GM21576 (cell line): Measurements from ENCODE around the gene SLC5A7.

ENCODE experiments used
- ATAC-seq: cut with Tn5 transposase; IDR thresholded peaks from one replicate; pipeline ENCODE4 v1.9.1; 2021; ENCODE audit warnings: mild to moderate bottlenecking, moderate library complexity; ENCODE audit not compliant: unreplicated experiment

The SLC5A7 gene

DNA sequence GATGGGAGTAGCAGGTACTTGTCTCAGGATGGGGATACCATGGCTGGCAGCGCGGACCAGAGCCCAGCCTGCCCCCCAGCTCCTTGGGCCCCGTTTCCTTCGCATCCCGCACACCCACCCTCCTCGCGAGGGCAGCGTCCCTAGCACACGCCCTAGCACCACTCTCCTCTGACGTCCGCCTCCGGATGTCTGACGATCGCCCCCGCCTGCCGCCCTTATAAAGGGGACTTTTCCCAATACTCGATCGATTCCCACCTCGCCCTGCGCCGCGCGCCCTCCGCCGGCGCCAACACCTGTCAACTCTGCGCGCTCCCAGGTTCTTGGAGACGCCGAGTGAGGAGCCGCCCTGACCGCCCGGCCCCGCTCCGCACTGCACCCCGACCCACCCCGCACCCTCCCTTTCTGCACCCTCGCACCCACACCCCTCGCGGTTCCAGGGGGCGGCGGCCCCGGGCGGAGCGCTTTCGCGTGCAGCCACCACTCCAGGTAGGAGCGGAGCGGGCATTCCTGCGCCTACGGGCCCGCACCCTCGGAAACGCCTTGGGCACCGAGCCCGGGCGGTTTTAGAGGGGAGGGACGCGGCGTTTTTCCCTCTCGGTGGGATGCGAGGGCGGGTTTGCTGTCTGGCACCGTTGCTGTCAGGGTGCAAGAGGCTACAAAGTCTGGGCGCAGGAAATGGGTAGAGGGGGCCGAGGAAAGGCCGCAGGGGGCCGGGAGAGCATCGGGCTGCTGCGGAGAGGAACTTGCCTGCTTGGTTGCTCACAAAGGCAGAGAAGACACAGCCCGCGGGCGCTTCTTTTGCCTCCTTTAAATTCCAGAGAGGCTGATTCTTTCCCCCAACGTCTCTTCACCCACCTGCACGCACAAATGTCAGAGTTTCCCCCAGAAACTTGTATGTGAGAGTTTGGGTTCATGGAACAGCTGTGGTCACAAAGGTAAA, at the start of gene SLC5A7:
Gene SLC5A7, plus strand, starts transcription at position 247 of the 940 bp plus-strand sequence. CDS start 1,632 bp downstream, outside the sequence.
- no peak for ATAC-seq

DNA sequence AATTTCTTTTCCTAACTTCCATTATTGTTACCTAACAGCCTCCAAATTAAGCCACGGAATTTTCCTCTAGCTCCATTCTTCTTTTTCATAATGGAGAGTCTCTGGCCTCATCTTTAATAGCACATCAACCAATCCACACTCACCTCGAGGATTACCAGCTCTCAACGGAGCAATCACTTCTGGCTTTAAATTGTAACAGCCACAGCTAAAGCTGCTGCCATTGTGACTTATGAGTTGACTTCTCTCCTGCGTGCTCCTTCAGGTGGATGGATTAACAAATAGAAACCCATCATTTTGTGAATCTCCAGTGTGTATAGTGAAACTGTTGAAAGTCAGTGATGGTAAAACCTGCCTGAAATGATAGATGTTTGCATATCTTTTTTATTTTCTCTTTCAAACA, 24.9 kb upstream of the SLC5A7 start:
- ATAC-seq = no peak

DNA sequence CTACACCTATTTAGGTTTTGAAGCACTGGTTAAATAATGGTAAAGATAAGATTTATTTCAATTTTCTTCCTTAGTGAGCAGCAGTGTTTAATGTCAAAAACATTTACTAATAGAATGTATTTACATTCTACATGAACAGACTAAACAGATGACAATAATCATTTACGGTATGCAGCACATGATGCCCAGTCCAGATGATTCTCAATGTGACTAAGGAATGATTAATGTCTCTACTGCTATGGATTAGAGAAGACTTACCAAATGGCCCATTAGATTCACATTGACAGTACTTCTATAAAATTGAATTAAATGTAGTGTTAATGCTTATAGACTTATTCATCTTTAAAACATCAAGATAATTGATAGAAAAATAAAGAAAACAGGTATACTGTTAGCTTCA, 22.1 kb upstream of the SLC5A7 start:
- no peak for ATAC-seq

DNA sequence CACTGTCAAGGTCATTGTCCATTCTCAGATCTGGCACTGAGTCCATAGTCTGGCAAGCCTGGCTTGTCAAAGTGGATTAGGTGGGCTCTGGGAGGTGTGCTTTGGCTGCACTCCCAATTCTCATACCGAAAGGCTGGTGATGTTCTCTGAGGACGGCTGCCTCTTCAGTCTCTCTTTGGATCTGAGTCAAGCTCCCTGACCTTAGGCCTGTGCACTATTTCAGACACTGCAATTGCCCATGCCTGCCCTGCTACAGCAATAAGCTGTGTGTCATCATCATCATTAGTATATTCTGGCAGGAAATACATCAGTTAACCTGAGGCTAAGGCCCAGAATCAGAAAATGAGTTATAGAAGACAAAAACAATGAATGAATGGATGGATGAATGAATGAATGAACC, 1.6 kb upstream of the SLC5A7 start:
- ATAC-seq = no peak

DNA sequence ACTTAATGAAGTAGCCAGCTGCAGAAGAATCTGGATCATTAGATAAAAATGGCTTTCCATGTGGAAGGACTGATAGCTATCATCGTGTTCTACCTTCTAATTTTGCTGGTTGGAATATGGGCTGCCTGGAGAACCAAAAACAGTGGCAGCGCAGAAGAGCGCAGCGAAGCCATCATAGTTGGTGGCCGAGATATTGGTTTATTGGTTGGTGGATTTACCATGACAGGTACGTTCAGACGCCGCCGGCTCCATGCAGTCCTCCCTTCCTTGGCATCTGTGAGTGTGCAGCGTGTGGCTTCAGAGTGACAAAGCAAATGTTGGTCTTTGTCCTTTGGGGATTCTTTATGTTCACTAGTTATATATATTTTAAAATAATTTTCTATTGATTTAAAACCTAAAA, 1.8 kb downstream of the SLC5A7 start:
- no peak for ATAC-seq

DNA sequence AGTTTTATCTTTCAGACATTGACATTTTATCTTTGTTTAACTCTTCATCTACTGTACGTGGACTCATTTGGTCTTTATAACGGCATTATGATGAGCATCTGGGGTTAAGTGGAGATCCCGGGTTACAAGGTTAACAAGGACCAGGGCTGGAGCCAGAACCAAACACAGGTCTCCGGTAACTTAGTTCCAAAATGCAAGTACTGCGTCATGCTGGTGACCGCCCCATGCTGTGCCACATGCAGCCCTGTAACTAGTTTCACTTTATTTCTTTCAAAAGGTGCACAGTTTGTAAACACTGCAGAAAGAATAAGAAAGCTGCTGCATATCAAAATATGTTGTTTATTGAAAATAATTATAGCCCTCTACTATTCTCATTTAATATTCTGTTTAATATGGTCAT, 3.1 kb downstream of the SLC5A7 start:
- no peak for ATAC-seq

DNA sequence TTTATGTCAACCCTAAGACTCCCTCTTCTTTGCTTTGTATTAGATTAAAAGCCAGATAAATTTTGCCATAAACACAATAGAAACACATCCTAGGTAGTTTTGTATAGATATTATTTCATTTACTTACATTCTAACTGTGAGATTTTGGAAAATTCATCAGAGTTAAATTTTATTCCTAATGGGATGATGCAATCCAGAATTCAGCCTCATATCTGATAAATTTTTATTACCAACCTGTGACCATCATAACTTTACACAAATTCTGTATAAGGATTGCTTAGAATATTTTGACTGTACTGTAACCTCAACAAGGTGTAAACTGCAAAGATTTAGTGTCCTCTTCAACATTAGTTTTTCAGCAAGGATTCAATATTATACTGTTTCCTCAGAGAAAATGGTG, 4.4 kb downstream of the SLC5A7 start:
- ATAC-seq = no peak

DNA sequence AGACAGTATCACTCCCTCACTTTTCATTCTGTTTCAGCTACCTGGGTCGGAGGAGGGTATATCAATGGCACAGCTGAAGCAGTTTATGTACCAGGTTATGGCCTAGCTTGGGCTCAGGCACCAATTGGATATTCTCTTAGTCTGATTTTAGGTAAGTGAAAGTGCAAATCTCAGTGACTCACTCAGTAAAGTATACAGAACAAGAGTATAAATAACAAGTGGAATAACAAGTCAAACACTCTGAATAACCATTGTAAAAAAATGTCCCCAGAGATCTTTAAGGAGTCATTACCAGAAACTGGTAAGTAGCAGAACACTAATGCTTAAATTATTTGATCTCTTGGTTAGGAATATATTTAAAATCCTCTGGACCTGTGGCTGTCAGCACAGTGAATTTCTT, 5.7 kb downstream of the SLC5A7 start:
- ATAC-seq = no peak

DNA sequence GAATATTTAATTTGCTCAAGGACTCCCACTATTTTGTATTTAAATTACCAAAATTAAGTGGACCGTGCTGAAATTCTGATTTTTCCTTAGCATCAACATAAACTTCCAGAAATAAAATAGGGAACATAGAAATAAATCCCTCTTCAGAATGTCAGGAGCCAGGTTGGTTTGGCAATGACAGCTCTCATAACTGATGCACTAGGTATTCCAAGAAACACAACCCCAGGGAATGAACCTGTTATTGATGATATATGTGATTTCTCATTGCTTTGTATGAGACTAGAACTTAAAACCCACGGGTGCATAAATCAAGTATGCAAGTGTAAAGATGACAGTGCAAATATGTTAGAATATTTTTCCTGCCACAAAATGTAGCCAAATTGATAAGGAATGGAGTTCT, 12.8 kb downstream of the SLC5A7 start:
- ATAC-seq = no peak

DNA sequence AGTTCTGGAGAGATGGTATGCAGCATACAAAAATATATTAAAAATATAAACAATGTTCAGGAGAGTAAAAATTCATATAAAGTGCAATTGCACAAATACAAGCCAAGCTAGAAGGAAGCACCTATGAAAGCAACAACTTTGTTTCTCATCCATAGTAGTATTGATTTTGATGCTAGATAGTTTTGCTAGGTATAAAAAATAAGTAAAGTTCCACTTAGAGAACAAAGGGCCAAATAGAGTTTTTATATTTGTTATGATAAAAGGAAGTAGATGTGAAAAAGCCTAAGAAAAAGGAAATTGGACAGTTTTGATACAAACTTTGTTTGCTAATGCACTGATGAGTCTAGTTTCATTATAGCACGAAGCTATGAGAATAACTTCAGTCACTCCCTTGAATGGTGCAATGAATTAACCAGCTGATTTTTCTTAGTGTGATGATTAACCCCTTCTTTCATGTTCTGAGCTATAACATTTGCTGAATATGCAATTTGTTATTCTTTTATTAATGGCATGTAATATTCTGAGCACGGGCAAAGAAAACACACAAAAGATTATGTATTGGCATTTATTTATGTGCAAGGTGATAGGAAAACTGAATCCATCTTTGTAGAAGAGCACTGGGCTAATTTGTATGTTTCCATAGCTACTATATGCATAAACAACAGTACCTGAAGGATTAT, 24.7 kb downstream of the SLC5A7 start:
- no peak for ATAC-seq

DNA sequence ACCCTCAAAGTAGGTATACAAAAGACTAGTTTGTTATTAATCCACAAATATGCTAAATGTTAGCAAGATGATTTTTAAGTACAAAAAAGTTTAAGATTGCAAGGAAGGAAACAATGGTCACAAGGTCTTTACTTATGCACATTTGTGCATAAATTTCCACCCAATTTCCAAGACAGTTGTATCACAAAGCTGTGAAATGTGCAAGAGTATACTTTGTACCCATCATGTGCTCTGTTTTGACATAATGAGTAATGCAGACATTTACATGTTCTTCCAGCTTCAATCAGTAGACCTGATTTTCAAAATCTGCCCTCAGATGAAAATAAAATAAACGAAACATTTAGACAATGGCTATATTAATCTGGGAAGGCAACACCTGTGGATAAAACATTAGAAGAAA, 27.0 kb downstream of the SLC5A7 start:
- ATAC-seq = no peak

DNA sequence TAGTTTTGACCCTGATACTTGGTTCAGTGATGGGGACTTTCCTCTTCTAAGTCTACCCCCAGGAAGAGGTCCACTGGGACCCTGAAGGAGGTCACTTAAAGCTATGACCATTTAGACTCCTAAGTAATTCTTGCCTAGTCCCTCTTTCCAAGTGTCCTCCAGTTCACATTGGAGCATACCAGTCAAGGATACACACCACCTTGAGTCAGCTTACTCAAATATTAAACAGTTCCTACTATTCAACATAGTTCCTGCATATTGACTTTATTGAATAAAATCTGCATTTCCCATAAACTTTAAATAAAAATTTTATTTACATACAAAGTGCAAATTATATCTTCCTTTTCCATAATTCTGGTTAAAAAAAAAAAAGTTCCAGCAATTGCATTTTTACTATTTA, 36.3 kb downstream of the SLC5A7 start:
- ATAC-seq = no peak

DNA sequence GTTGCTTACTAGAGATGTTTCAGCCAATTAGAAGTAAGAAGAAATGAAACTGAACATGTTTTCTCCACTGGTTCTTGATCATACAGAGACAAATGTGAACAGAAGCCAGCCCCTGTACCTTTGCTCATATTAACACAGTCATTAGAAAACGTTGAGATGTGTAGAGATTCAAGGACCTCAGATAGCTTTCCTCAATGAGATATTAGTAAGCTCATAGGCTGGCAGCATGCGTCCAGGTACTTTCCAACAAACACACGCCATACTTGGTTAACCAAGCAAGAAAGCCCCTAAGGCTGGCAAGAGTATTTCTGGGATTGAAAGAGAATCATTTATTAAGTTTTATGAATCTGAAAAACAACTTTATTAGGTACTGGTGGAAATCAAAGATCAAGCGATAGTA, 37.5 kb downstream of the SLC5A7 start:
- no peak for ATAC-seq

DNA sequence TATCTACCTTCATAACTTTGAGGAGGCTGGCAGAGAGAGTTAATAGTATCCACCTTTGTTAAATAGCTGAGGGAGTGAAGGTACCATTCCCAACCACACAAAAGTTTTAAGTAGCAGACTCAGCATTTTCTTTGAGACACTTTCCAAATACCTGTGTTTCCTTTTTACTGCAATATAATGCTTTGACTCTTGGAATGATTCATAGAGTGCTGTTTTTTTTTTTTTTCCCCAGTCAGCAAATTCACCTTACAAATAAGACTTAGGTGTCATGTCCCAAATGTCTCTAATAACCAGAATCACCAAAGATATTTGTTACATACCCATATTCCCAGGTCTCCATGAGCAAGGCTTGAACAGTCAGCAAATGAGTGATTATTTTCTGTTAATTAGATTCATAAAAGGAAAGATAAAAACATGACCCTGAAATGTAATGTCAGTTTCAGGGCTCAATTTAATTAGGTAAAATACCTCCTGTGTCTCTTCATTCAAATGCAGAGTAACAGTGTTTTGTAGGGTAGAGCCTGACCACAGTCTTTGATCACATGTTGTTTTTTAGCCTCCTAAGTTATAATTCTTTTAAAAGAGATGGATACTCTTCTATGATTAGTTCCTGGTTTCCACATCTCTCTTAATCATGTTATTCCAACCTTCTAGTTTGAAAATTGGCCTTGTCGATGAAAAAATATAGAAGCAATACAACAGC, 39.9 kb downstream of the SLC5A7 start:
- no peak for ATAC-seq

DNA sequence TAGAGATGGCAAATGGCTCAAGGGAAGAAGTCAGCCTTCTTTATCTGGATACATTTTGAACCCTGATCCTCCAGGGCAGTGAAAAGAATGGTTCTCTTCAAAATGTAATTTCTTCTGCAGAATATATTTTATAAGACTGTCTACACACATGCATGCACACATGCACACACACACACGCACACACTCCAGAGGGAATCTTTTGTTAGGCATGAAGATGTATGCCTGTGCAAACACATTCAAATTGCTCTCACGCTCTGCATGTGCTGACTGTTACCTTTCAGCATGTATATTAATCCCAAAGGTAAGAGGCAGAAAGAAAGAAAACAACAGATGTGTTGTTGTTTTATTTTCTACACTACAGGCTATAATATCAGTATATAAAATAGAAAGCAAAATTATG, 43.2 kb downstream of the SLC5A7 start:
- no peak for ATAC-seq

DNA sequence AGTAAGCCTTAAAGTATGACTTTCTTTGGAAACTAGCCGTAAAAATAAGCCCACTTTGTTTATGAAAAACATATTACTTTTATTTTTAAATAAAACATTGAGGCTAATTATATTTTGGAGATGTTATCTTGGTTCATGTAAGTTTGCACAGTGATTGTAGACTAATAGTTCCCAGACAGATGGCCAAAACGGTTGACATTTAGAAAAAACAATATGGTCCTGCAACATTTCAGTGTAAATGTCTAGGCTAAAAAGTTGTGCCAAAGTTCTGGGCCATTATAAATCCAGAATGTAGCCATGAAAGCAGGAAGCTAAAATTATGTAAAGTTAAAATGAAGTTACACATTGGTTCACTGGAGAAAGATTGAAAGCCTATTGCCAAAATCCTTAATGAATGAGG, 43.6 kb downstream of the SLC5A7 start:
- no peak for ATAC-seq

DNA sequence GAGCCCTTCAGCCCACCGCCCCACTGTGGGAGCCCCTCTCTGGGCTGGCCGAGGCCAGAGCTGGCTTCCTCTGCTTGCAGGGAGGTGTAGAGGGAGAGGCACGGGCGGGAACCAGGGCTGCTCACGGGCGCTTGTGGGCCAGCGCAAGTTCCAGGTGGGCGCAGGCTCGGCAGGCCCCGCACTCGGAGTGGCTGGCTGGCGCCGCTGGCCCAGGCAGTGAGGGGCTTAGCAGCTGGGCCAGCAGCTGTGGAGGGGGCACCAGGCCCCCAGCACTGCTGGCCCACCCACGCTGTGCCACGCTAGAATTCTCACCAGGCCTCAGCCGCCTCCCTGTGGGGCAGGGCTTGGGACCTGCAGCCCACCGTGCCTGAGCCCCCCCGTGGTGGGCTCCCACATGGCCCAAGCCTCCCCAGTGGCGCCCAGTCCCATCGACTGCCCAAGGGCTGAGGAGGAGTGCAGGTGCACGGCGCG, 45.2 kb downstream of the SLC5A7 start:
- ATAC-seq = no peak

DNA sequence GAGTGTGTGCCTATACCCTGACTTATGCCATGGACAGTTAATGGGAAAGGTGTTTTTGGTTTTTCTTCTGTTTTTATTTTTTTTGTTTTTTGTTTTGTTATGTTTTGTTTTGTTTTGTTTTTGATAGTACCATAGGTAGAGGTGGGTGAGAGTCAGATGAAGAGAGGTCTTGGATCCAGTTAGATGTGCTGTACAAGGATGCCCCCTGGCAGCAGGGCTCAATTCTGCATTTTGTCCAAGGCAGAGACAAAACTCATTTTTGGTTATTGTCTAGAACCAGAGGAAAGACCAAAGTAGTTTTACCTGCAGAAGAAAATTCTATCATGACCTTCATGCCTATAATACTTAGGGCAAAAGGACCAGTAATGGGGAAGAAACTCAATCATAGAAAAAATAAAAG, 48.5 kb downstream of the SLC5A7 start:
- ATAC-seq = no peak

DNA sequence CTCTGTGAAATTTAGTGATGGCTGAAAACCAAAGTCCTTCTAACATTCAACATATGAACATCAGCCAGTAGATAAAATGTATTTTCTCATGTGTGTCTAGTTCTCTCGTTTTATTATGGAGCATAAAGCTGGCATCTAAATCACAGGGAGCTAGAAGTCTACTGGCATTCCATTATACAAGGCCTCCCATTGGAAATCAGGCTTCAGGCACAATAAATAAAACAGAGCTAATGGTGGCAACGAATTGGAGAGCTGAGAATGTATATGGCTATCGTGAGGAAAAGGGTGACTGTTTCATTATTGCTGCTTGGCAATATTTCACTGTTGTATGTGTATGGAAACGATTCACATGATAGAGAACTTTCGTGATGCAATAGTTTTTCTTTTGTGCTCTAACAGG, 62.4 kb downstream of the SLC5A7 start:
- ATAC-seq = no peak

DNA sequence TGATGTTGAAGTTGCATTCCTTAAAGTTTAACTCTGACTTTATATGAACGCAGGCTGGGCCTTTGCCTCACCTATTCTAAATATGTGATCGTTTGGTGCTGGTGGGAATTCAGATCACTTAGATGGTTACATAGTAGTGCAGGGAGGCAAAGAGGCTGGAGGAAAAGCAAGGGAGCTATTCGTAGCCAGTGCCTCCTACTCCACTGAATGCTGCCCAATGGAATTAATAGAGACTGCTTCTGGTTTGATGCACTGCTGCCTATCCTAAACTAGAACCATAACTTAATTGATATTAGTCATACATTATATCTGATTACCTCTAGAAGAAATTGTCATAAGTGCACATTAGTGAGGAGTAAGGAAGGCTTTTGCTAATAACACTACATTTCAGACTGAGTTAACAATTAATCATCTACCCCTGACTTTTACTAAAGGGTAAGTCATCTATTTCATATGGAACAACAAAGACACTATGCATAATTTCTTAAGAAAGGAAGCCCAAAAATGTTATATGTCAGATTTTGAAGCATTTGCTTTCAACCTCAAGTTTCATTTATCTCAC, 72.3 kb downstream of the SLC5A7 start:
- no peak for ATAC-seq

DNA sequence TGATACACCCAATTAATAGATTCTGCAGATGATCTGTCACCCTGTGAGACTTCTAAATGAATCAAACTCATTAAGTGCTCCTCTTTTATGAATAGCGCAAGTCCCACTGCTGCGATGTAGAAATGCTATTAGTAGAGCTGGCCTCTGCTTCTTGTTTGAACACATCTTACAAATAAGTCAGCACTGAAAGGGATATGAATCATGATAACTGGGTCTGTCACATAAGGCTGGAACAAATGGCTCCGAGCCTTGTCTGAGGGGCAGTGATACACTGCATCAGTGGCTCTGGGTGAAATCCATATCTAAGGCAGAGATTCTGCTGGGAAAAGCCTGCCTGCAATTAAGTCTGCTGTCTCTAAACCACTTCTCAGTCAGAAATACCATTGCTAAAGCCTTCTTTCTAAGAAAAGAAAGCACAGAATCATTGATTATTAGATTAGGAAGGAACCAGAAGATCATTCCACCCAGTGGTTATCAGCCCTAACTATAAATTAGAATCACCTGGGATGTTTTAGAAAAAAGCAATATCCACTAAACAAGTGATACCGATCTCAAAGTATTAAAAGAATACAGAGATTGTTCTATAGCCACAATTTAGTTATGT, 75.2 kb downstream of the SLC5A7 start:
- no peak for ATAC-seq
